ENCODE data around the gene GPR42. TPM values are rescaled to one million over a fixed set of nuclear protein-coding genes. Genes with fewer than 3 reads are reported as not detected.

GPR42 gene
- total and polyA plus RNA-seq, 2 of the 4 experiments (the other 2 are of a cell fraction), result not detected

DNA sequence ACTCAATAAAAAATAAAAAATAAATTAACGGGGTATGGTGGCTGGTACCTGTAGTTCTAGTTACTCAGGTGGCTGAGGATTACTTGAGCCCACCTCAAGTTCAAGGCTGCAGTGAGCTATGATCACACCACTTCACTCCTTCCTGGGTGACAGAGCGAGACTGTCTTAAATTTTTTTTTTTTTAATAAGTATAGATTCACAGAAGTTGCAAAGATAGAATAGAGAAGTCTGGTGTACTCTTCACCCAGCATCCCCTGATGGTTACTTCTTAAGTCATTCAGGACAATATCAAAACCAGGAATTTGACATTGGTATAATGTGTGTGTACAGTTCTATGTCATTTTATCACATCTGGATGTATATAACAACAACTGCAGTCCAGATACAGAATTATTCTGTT lies 49.6 kb upstream of the GPR42 start:
- H3K4me2 ChIP-seq (ENCODE audit: low read depth, low read length), result no peak overlapping the region
- H3K4me3 ChIP-seq (ENCODE audit: insufficient read depth, low read depth, low read length), result no peak overlapping the region
- CTCF ChIA-PET, result no interaction called here
- H4K91ac ChIP-seq (ENCODE audit: insufficient read depth, low read depth, low read length), result no peak overlapping the region
- H3K36me3 ChIP-seq (ENCODE audit: control insufficient read depth, insufficient read depth, low read length), result no peaks in the 10 kb centered on the region
- no peak overlapping the region for H3K9ac ChIP-seq (ENCODE audit: low read depth, low read length)
- no peak overlapping the region for H3K56ac ChIP-seq (ENCODE audit: extremely low read depth, insufficient read depth, low read length)
- no peak overlapping the region for H3K23ac ChIP-seq (ENCODE audit: low read depth, low read length)
- H2BK20ac ChIP-seq (ENCODE audit: low read depth, low read length), result no peak overlapping the region
- H4K8ac ChIP-seq (ENCODE audit: low read depth in 2 of 2, low read length in 2 of 2), result no peak overlapping the region
- no TSS peak for BruUV-seq (replicated peaks)
- no peaks in the 10 kb centered on the region for H3K27me3 ChIP-seq (ENCODE audit: control insufficient read depth, insufficient read depth, low read length)
- POLR2A ChIA-PET (ENCODE audit: unreplicated experiment), result no interaction called here
- no peak overlapping the region for H3K4ac ChIP-seq (ENCODE audit: low read depth, low read length)
- H2BK120ac ChIP-seq (ENCODE audit: low read depth, low read length), result no peak overlapping the region
- no peak overlapping the region for H2BK5ac ChIP-seq (ENCODE audit: low read depth, low read length, poor library complexity, severe bottlenecking)
- 0 out of 2 replicates have a peak, but pooled peaks cover 5% of the 10 kb centered on the region for H3K9me1 ChIP-seq (ENCODE audit: insufficient read depth, low read length)
- no peak overlapping the region for H2AK5ac ChIP-seq (ENCODE audit: low read depth, low read length)
- DNase-seq, result no peak
- no peak overlapping the region for H3K27ac ChIP-seq (ENCODE audit: insufficient read depth, low read length)
- H4K20me1 ChIP-seq (ENCODE audit: insufficient read depth, low read length), result no peaks in the 10 kb centered on the region
- H3K14ac ChIP-seq (replicated peaks; ENCODE audit: low read depth, low read length), result no peak overlapping the region
- no peak overlapping the region for H3K18ac ChIP-seq (ENCODE audit: low read depth, low read length)
- ATAC-seq (ENCODE audit: low read depth), result no peak
- in situ Hi-C loops (cut with MboI; ENCODE audit: low sequenced_read_pairs) (no loop called here), dilution Hi-C loops (cut with HindIII; ENCODE audit: low sequenced_read_pairs, unreplicated experiment) (no loop called here), intact Hi-C loops (cut with micrococcal nuclease) (no loop called here)
- no peaks in the 10 kb centered on the region for H3K79me1 ChIP-seq (ENCODE audit: low read depth in 1 of 2, low read length in 2 of 2)
- no peak overlapping the region for H2AK9ac ChIP-seq (replicated peaks; ENCODE audit: low read depth, low read length, poor library complexity)
- peaks cover 5% of the 10 kb centered on the region for H3K4me1 ChIP-seq (ENCODE audit: control insufficient read depth, insufficient read depth, low read length)
- H2BK15ac ChIP-seq (ENCODE audit: low read depth, low read length), result no peak overlapping the region
- no CpG with 5 or more reads among the region's 2 CpGs for WGBS, 2 experiments (ENCODE audit: extremely low coverage in 2 of 2, insufficient read length in 1 of 2)
- TF ChIP-seq RFX5 (IDR thresholded peaks at IDR 0.05; ENCODE audit: low read depth, low read length) (no peak), RAD21 (IDR thresholded peaks at IDR 0.05; ENCODE audit: low read length) (no peak), POLR2A (IDR thresholded peaks at IDR 0.05; ENCODE audit: low read depth, low read length) (no peak), MXI1 (IDR thresholded peaks at IDR 0.05; ENCODE audit: borderline replicate concordance, low read depth, low read length) (no peak), MAFK (IDR thresholded peaks at IDR 0.05; ENCODE audit: low read depth, low read length) (no peak), NFE2L2 (IDR thresholded peaks at IDR 0.05; ENCODE audit: low read depth, low read length) (no peak), FOS (IDR thresholded peaks at IDR 0.05; ENCODE audit: low read depth, low read length) (no peak), CEBPB (IDR thresholded peaks at IDR 0.05; ENCODE audit: low read depth, low read length) (no peak), SMC3 (IDR thresholded peaks at IDR 0.05; ENCODE audit: low read depth, low read length) (no peak), MAZ (IDR thresholded peaks at IDR 0.05; ENCODE audit: borderline replicate concordance, low read depth, low read length) (no peak), BHLHE40 (IDR thresholded peaks at IDR 0.05; ENCODE audit: low read depth, low read length) (no peak), RCOR1 (IDR thresholded peaks at IDR 0.05; ENCODE audit: insufficient replicate concordance, low read length) (no peak), CHD1 (IDR thresholded peaks at IDR 0.05; ENCODE audit: low read depth, low read length) (no peak)
- TF ChIP-seq, protein P1, sequence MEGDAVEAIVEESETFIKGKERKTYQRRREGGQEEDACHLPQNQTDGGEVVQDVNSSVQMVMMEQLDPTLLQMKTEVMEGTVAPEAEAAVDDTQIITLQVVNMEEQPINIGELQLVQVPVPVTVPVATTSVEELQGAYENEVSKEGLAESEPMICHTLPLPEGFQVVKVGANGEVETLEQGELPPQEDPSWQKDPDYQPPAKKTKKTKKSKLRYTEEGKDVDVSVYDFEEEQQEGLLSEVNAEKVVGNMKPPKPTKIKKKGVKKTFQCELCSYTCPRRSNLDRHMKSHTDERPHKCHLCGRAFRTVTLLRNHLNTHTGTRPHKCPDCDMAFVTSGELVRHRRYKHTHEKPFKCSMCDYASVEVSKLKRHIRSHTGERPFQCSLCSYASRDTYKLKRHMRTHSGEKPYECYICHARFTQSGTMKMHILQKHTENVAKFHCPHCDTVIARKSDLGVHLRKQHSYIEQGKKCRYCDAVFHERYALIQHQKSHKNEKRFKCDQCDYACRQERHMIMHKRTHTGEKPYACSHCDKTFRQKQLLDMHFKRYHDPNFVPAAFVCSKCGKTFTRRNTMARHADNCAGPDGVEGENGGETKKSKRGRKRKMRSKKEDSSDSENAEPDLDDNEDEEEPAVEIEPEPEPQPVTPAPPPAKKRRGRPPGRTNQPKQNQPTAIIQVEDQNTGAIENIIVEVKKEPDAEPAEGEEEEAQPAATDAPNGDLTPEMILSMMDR (conservative IDR thresholded peaks at IDR 0.05; ENCODE audit: low read depth, low read length), result no peak
- TF ChIP-seq, protein P2, sequence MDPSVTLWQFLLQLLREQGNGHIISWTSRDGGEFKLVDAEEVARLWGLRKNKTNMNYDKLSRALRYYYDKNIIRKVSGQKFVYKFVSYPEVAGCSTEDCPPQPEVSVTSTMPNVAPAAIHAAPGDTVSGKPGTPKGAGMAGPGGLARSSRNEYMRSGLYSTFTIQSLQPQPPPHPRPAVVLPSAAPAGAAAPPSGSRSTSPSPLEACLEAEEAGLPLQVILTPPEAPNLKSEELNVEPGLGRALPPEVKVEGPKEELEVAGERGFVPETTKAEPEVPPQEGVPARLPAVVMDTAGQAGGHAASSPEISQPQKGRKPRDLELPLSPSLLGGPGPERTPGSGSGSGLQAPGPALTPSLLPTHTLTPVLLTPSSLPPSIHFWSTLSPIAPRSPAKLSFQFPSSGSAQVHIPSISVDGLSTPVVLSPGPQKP (IDR thresholded peaks at IDR 0.05; ENCODE audit: borderline replicate concordance, low read depth, low read length), result no peak
- TF ChIP-seq, protein P3, sequence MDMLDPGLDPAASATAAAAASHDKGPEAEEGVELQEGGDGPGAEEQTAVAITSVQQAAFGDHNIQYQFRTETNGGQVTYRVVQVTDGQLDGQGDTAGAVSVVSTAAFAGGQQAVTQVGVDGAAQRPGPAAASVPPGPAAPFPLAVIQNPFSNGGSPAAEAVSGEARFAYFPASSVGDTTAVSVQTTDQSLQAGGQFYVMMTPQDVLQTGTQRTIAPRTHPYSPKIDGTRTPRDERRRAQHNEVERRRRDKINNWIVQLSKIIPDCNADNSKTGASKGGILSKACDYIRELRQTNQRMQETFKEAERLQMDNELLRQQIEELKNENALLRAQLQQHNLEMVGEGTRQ (IDR thresholded peaks at IDR 0.05; ENCODE audit: low read depth, low read length), result no peak
- no peak overlapping the region for H4K5ac ChIP-seq (ENCODE audit: low read depth, low read length)
- H3K9me3 ChIP-seq (ENCODE audit: control insufficient read depth, insufficient read depth, low read length), result peaks cover 4% of the 10 kb centered on the region
- H2AFZ ChIP-seq (replicated peaks; ENCODE audit: low read length, poor library complexity), result no peak overlapping the region
